Measurements from ENCODE around the gene SPC24. TPM values are rescaled to one million over a fixed set of nuclear protein-coding genes. Genes with fewer than 3 reads are reported as not detected.
A peak's percentile ranks its signal among the peaks of the same experiment; 100 is the strongest.
"Not testable (repeated sequence)": the region's sequence is repeated elsewhere in the genome, so short reads cannot be mapped to it uniquely, and the experiment has no call there.

The SPC24 gene
- total RNA-seq, 4 donors from 2014 or later: 2.6 to 47.4 TPM; not detected in 2

GRCh38 chr19:11180975-11181374 is 25.4 kb upstream of the SPC24 start:
- DNase-seq; in situ Hi-C loops (cut with MboI; ENCODE audit: low pct_ligation_motif_present in 1 of 4, low pct_unique_long_range_greater_than_20kb in 1 of 4, low sequenced_read_pairs in 3 of 4); intact Hi-C loops (cut with DNase I; ENCODE audit: low total_unique reads); H3K36me3 ChIP-seq; H3K4me3 ChIP-seq; H3K9me3 ChIP-seq; H3K27me3 ChIP-seq: not testable (repeated sequence)
- WGBS, 2 donors (ENCODE audit: low coverage in 1 of 2): 74% methylated on average over 8 of the region's 8 CpGs; no CpG with 5 or more reads in 1 of the 2 donors
- peak in 2 of 3 donors; percentile 37 to 47 for TF ChIP-seq POLR2AphosphoS5 (IDR thresholded peaks at IDR 0.05)
- H3K27ac ChIP-seq: peak overlapping the region; percentile 52 to 96 (median 78)
- peaks cover 15 to 37% (median 17%) of the 10 kb centered on the region in 4 donors for H3K4me1 ChIP-seq

GRCh38 chr19:11180346-11180745 is 24.8 kb upstream of the SPC24 start:
- intact Hi-C loops (cut with DNase I; ENCODE audit: low total_unique reads): no loop called here
- 51% methylated on average over 8 of the region's 8 CpGs; no CpG with 5 or more reads in 1 of the 2 donors for WGBS, 2 donors (ENCODE audit: low coverage in 1 of 2)
- no peak overlapping the region for H3K4me3 ChIP-seq
- no peaks in the 10 kb centered on the region for H3K36me3 ChIP-seq
- H3K4me1 ChIP-seq: peaks cover 12 to 32% (median 16%) of the 10 kb centered on the region in 4 donors
- TF ChIP-seq POLR2AphosphoS5 (IDR thresholded peaks at IDR 0.05) (no peak), POLR2A (IDR thresholded peaks at IDR 0.05) (no peak), CTCF (IDR thresholded peaks at IDR 0.05) (no peak), EP300 (IDR thresholded peaks at IDR 0.05; ENCODE audit: low read depth) (no peak)
- H3K27ac ChIP-seq: peak overlapping the region; percentile 52 to 96 (median 78)
- in situ Hi-C loops (cut with MboI; ENCODE audit: low pct_ligation_motif_present in 1 of 4, low pct_unique_long_range_greater_than_20kb in 1 of 4, low sequenced_read_pairs in 3 of 4): no loop called here
- H3K9me3 ChIP-seq: no peaks in the 10 kb centered on the region
- no peaks in the 10 kb centered on the region for H3K27me3 ChIP-seq
- no peak for DNase-seq

GRCh38 chr19:11179716-11180297 is 24.2 kb upstream of the SPC24 start:
- no peak for DNase-seq
- Histone ChIP-seq H3K27ac (peak overlapping the region; percentile 52 to 96 (median 78)), H3K4me3 (peak overlapping the region in 1 of 4 donors; percentile 9), H3K9me3 (no peaks in the 10 kb centered on the region), H3K27me3 (no peaks in the 10 kb centered on the region), H3K4me1 (peaks cover 8 to 27% (median 15%) of the 10 kb centered on the region in 4 donors), H3K36me3 (no peaks in the 10 kb centered on the region)
- in situ Hi-C loops (cut with MboI; ENCODE audit: low pct_ligation_motif_present in 1 of 4, low pct_unique_long_range_greater_than_20kb in 1 of 4, low sequenced_read_pairs in 3 of 4): no loop called here
- 56% methylated on average over 11 of the region's 11 CpGs; no CpG with 5 or more reads in 1 of the 2 donors for WGBS, 2 donors (ENCODE audit: low coverage in 1 of 2)
- intact Hi-C loops (cut with DNase I; ENCODE audit: low total_unique reads): no loop called here
- TF ChIP-seq EP300 (IDR thresholded peaks at IDR 0.05; ENCODE audit: low read depth) (no peak), POLR2A (IDR thresholded peaks at IDR 0.05) (no peak)

GRCh38 chr19:11179145-11179465 is 23.5 kb upstream of the SPC24 start:
- H3K27me3 ChIP-seq; in situ Hi-C loops (cut with MboI; ENCODE audit: low pct_ligation_motif_present in 1 of 4, low pct_unique_long_range_greater_than_20kb in 1 of 4, low sequenced_read_pairs in 3 of 4); H3K9me3 ChIP-seq; H3K36me3 ChIP-seq; DNase-seq; intact Hi-C loops (cut with DNase I; ENCODE audit: low total_unique reads); H3K4me3 ChIP-seq: not testable (repeated sequence)
- 77 to 83% methylated on average over 1 to 9 of the region's 9 CpGs for WGBS, 2 donors (ENCODE audit: low coverage in 1 of 2)
- peaks cover 8 to 22% (median 15%) of the 10 kb centered on the region in 4 donors for H3K4me1 ChIP-seq
- H3K27ac ChIP-seq: peak overlapping the region; percentile 52 to 96 (median 78)

- no peaks in the 10 kb centered on the region for H3K27me3 ChIP-seq
- TF ChIP-seq EP300 (IDR thresholded peaks at IDR 0.05; ENCODE audit: low read depth): no peak
- no peaks in the 10 kb centered on the region for H3K9me3 ChIP-seq
- peaks cover 0 to 9% (median 0%) of the 10 kb centered on the region in 4 donors for H3K36me3 ChIP-seq
- in situ Hi-C loops (cut with MboI; ENCODE audit: low pct_ligation_motif_present in 1 of 4, low pct_unique_long_range_greater_than_20kb in 1 of 4, low sequenced_read_pairs in 3 of 4) (no loop called here), intact Hi-C loops (cut with DNase I; ENCODE audit: low total_unique reads) (no loop called here)
- peak overlapping the region in 2 of 4 donors; percentile 52 to 96 for H3K27ac ChIP-seq
- no peak overlapping the region for H3K4me3 ChIP-seq
- 87% methylated on average over 3 to 9 of the region's 9 CpGs for whole genome bisulfite sequencing, 2 donors (ENCODE audit: low coverage in 1 of 2)
- peaks cover 8 to 22% (median 15%) of the 10 kb centered on the region in 4 donors for H3K4me1 ChIP-seq
- DNase-seq: no peak
Measured at GRCh38 chr19:11177592-11177991, 22.0 kb upstream of the SPC24 start.

GRCh38 chr19:11176466-11177193 is 21.0 kb upstream of the SPC24 start:
- Histone ChIP-seq H3K4me3 (no peak overlapping the region), H3K4me1 (peaks cover 8 to 22% (median 15%) of the 10 kb centered on the region in 4 donors), H3K36me3 (peaks cover 0 to 17% (median 0%) of the 10 kb centered on the region in 4 donors), H3K9me3 (no peaks in the 10 kb centered on the region), H3K27ac (no peak overlapping the region), H3K27me3 (no peaks in the 10 kb centered on the region)
- 80 to 93% methylated on average over 1 to 18 of the region's 18 CpGs for WGBS, 2 donors (ENCODE audit: low coverage in 1 of 2)
- intact Hi-C loops (cut with DNase I; ENCODE audit: low total_unique reads): no loop called here
- DNase-seq: no peak
- TF ChIP-seq CTCF (IDR thresholded peaks at IDR 0.05) (no peak), POLR2AphosphoS5 (IDR thresholded peaks at IDR 0.05) (no peak), POLR2A (IDR thresholded peaks at IDR 0.05) (no peak)
- in situ Hi-C loops (cut with MboI; ENCODE audit: low pct_ligation_motif_present in 1 of 4, low pct_unique_long_range_greater_than_20kb in 1 of 4, low sequenced_read_pairs in 3 of 4): no loop called here

All from transverse colon (tissue), 4 donors.